Activated naive CD4-positive, alpha-beta T cell treated with anti-CD3 and anti-CD28 coated beads, Interleukin-2, amount 50 U/mL, for 24 hours (primary cell): Measurements from ENCODE around the gene SMIM20.
A peak's percentile ranks its signal among the peaks of the same experiment; 100 is the strongest.

Experiments
- H3K27ac Mint-ChIP-seq: one replicate; pipeline ENCODE4 v1.8.0; 2021; ENCODE audit warnings: mild to moderate bottlenecking, mixed read lengths
- H3K27me3 Mint-ChIP-seq: one replicate; pipeline ENCODE4 v1.8.0; 2021; ENCODE audit warnings: mixed read lengths
- H3K36me3 Mint-ChIP-seq: one replicate; pipeline ENCODE4 v1.8.0; 2021; ENCODE audit warnings: mixed read lengths
- H3K4me1 Mint-ChIP-seq: one replicate; pipeline ENCODE4 v1.8.0; 2021; ENCODE audit warnings: mixed read lengths
- H3K4me3 Mint-ChIP-seq: one replicate; pipeline ENCODE4 v1.8.0; 2021; ENCODE audit warnings: mild to moderate bottlenecking, mixed read lengths
- H3K9me3 Mint-ChIP-seq: one replicate; pipeline ENCODE4 v1.8.0; 2021; ENCODE audit warnings: mixed read lengths

Gene SMIM20

DNA sequence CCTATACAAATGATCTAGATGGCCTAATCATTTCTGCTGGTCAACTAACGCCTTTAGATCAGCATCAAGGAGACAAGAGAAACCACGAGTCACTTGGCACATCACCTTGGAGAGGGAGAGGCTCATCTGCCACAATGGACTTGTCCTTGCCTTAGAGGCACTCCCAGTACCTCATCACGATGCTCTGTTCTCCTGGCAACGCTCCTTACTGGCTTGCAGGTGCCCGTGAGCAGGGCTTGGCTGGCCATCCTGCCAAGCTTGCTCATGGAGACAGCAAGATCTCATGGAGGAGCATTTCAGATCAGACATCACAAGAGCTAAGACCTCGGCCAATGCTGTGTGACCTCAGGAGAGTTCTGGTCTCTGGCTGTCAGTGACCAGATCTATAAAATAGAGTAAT lies 2.7 kb upstream of the SMIM20 start:
- Mint-ChIP-seq H3K36me3 (peaks cover 2% of the 10 kb centered on the region), H3K4me3 (no peak overlapping the region), H3K9me3 (no peaks in the 10 kb centered on the region), H3K27me3 (no peaks in the 10 kb centered on the region), H3K27ac (no peak overlapping the region), H3K4me1 (peaks cover 25% of the 10 kb centered on the region)

DNA sequence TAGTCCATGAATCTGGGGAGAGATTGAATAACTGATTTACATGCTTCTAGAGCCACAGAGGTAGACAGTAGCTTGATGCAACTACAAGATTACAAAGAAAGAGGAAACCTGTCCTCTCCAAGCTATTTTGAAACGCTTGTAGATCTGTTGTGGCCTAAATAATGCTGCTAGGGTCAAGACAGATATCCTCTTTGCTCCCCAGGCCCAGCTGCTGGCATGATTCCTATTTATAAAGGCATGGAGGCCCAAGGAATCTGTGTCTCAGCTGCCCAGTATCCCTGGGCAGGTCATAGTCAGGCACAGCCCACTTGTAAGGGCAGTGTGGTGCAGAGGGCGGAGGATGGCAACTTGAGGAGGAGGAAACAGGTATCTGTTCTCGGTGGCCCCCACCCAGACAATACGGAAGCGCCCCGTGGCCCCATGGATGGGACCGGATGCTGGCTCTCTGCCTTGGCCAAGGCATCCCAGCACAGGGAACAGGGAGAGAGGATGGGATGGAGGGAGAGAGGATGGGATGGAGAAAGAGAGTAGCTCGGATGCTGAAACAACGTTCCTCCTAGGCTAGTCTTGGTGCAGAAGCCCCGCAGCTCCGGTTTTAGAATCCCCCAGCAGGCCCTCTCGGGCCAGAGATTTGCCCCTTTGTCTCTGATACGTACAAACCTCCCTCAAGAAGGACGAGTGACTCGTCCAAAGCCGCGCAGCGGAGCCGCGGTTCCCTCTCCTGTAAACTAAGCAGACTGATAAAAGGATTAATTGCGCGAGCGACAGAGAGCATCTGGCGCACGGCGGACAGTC lies 767 bp upstream of the SMIM20 start:
- no peaks in the 10 kb centered on the region for H3K9me3 Mint-ChIP-seq
- peak overlapping the region; percentile 61 for H3K27ac Mint-ChIP-seq
- no peaks in the 10 kb centered on the region for H3K27me3 Mint-ChIP-seq

DNA sequence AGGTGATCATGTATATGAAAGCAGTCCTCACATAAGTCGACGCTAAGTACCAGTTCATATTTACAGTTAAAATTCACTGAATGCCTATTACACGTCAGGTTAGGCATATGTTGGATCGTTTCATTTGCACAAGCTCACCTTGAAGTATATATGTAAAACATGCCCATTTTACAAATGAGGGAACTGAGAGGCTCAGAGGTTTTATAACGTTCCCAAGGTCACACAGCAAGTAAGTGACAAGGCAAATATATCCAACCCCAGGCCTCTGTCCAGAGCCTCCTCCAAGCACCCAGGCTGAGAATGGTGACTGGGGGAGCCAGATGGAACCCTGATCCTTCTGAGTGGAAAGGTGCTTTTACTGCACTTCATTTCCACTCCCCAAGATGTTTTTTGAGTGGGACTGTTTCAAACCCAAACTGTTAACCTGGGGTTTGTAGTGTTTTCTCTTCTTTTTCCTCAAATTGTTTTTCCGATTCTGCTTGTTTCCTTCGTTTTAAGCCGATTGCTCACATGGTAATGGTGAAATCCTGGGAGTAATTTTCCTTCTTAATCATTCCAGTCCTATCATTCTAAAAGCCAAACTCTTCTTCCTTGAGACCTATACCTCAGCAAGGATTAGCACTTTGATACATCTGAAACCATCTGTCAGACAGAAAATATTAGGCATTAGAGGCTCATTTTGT lies 791 bp downstream of the SMIM20 start:
- Mint-ChIP-seq H3K4me1 (peaks cover 25% of the 10 kb centered on the region), H3K9me3 (no peaks in the 10 kb centered on the region), H3K27me3 (no peaks in the 10 kb centered on the region), H3K4me3 (peak overlapping the region; percentile 98), H3K27ac (peak overlapping the region; percentile 97), H3K36me3 (peaks cover 3% of the 10 kb centered on the region)

More for the DNA sequence above, 767 bp upstream of the SMIM20 start:
- H3K4me1 Mint-ChIP-seq, result peaks cover 25% of the 10 kb centered on the region
- H3K4me3 Mint-ChIP-seq, result peak overlapping the region; percentile 98
- peaks cover 2% of the 10 kb centered on the region for H3K36me3 Mint-ChIP-seq

DNA sequence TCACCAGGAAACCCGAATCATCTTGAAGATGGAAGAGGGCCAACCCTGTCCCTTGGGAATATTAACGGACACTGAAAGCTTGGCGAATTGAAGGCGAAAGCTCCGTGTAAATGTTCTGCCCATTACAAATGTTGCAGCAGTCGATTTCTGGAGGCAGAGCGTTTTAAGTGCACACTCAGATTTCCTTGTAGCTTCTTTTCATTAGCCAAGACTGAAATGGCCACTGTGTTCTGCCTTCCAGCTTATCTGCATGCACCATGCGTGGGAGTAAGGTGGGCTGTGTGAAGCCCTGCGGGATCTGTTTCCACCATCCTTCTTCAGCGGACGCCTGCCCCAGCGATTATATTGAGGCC lies 1.3 kb downstream of the SMIM20 start:
- peak overlapping the region; percentile 79 for H3K27ac Mint-ChIP-seq
- no peaks in the 10 kb centered on the region for H3K27me3 Mint-ChIP-seq
- H3K4me3 Mint-ChIP-seq, result peak overlapping the region; percentile 98
- H3K36me3 Mint-ChIP-seq, result peaks cover 3% of the 10 kb centered on the region
- H3K9me3 Mint-ChIP-seq, result no peaks in the 10 kb centered on the region
- H3K4me1 Mint-ChIP-seq, result peaks cover 25% of the 10 kb centered on the region

DNA sequence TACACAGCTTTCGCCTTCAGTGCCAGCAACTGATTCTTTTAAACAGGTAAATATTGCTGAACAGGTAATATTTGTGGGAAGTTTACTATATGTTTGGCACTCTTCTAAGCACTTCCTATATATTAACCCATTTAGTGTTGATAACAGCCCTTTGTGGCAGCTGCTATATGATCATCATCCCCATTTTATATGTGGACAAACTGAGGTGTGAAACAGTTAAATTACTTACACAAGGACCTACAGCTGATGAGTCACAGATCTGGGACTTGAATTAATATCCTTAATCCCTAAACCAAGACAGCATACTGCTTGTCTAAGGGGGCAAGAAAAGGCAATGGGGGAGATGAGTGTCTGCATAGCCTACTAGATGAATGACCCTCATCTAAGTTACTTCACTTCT lies 2.9 kb downstream of the SMIM20 start:
- Mint-ChIP-seq H3K9me3 (no peaks in the 10 kb centered on the region), H3K4me1 (peaks cover 37% of the 10 kb centered on the region), H3K27ac (no peak overlapping the region), H3K36me3 (peaks cover 4% of the 10 kb centered on the region), H3K27me3 (no peaks in the 10 kb centered on the region), H3K4me3 (no peak overlapping the region)

DNA sequence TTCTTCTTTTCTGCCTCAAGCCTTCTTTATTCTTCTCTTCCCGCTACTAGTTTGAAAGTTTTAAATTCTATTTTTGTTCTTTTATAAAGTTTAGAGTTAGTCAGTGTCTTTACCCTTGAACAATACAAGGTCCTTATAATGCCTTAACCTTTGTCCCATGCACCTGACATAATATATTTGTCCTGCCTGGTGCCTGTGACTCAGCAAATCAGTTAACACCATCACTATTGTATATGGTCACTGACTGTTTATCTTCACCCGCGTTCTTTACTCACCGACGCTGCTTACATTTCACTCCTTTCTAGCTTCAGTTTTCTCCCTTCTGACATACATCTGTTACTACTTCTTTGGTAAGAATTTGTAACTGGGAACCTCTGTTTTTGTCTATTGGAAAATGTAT lies 5.7 kb downstream of the SMIM20 start:
- no peak overlapping the region for H3K27ac Mint-ChIP-seq
- peaks cover 22% of the 10 kb centered on the region for H3K4me1 Mint-ChIP-seq
- H3K27me3 Mint-ChIP-seq, result no peaks in the 10 kb centered on the region
- H3K9me3 Mint-ChIP-seq, result no peaks in the 10 kb centered on the region
- no peak overlapping the region for H3K4me3 Mint-ChIP-seq
- H3K36me3 Mint-ChIP-seq, result peaks cover 5% of the 10 kb centered on the region

DNA sequence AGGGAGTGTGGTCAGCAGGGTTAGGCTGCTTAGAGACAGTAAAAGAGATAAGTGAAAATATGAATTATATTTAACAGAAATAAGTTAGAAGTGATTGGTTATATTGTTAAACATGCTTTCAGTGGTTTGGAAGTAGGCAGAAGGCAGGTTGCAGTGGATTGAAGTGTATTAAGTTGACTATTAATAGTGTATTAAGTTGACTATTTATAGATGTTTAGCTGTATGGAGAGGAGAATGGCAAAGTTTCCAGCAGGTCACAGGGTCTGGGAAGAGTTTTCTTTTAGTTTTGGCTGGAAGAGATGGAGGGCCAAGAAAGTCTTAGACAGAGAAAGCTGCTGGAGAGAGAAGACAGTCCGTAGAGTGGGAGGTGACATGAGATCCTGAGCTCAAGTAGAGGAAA lies 7.9 kb downstream of the SMIM20 start:
- Mint-ChIP-seq H3K27ac (no peak overlapping the region), H3K9me3 (no peaks in the 10 kb centered on the region), H3K27me3 (no peaks in the 10 kb centered on the region), H3K36me3 (peaks cover 4% of the 10 kb centered on the region), H3K4me3 (no peak overlapping the region), H3K4me1 (peaks cover 22% of the 10 kb centered on the region)

DNA sequence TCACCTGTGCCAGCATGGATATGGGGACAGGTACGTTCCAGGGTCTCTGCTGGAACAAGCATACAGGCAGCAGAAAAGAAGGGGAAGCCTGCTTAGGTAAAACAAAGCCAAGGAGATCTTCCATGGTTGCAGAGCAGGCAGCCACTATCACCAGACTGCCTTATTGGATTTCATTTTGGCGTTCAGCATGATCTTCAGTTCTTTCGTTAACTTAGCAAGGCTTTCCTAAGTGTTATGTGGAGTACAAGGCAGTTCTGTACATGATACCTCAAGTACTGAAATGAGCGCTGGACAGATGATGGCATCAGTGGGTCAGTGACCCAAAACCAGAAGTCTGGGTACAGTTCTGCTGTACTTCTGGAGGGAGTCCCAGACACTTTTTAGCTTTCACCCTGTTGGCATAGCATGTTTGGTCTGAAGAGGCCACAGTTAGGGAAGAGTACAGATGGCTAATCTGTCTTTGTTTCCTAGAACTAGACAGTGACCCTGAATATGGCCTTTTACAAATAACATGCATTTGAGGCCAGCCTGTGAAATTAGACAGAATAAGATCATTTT lies 8.9 kb downstream of the SMIM20 start:
- Mint-ChIP-seq H3K4me1 (peaks cover 22% of the 10 kb centered on the region), H3K27me3 (no peaks in the 10 kb centered on the region), H3K27ac (no peak overlapping the region), H3K36me3 (peaks cover 4% of the 10 kb centered on the region), H3K9me3 (no peaks in the 10 kb centered on the region), H3K4me3 (no peak overlapping the region)

DNA sequence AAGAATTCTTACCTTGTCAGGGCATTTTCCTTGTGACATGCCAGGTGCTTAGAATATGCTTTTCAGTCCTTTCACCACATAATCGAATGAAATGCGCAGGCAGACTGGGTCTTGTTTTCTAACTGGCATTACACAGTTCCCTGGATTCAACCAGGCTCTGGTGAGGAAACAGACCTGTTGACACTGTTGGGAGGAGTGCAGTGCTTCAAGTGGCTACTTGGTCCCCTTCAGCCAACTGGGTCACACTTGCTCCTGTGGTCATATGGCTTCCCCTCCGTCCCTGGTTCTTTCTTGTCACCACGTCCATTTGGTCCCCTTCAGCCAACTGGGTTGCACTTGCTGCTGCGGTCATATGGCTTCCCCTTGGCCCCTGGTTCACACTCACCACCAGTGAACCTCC lies 9.7 kb downstream of the SMIM20 start:
- peaks cover 22% of the 10 kb centered on the region for H3K4me1 Mint-ChIP-seq
- peaks cover 7% of the 10 kb centered on the region for H3K36me3 Mint-ChIP-seq
- H3K27me3 Mint-ChIP-seq, result no peaks in the 10 kb centered on the region
- H3K4me3 Mint-ChIP-seq, result no peak overlapping the region
- H3K27ac Mint-ChIP-seq, result no peak overlapping the region
- no peaks in the 10 kb centered on the region for H3K9me3 Mint-ChIP-seq

DNA sequence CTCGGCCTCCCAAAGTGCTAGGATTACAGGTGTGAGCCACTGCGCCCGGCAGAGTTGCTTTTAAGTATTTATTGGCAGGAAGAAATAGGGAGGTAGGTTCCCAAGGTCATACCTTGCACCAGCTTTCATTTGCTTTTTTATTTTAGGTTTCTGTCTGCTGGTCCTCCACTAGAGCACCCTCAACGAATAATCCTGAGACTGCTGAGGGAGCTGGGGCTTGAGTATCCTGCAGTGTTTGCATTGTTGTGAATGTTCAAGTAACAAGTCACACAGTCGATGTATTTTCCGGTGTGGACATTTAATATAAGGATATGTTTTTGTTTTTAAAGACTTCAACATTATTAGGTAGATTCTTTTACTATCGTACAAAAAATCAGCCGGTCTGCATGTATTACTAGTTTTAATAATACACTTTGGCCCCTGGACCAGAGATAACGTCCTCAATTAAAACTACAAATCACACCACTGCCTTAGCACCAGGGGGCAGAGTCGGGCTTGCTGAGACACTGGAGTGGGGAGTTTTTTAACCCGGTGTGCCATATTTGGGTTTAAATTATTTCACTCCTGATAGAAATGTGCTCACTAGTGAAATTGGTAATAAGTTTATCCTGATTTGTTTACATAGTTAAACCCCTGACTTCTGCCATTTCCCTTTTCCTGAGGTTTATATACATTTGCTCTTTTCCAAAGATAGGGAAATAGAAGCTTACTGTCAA lies 11.6 kb downstream of the SMIM20 start:
- Mint-ChIP-seq H3K4me3 (no peak overlapping the region), H3K9me3 (no peaks in the 10 kb centered on the region), H3K27me3 (no peaks in the 10 kb centered on the region), H3K4me1 (peaks cover 21% of the 10 kb centered on the region), H3K36me3 (peaks cover 8% of the 10 kb centered on the region), H3K27ac (no peak overlapping the region)

DNA sequence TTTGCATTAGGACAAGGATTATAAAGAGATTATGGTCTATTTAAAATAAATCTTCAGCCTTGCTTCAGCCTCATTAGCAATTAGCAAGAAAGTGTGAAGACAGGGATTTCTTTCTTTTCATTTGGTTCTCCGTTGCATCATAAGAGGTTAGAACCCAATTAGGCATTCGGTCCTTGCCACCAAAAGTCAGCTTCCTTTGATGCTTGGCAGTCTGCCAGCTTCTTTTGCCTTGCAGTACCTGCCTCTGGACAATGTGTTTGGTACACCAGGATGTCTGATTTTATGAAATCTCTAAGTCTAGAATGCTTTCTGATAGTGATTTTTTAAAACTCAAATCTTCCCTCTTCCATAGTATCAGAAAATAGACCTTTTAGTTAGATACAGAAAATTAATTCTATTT lies 12.4 kb downstream of the SMIM20 start:
- Mint-ChIP-seq H3K4me1 (peaks cover 13% of the 10 kb centered on the region), H3K9me3 (no peaks in the 10 kb centered on the region), H3K27me3 (no peaks in the 10 kb centered on the region), H3K27ac (no peak overlapping the region), H3K4me3 (no peak overlapping the region), H3K36me3 (peaks cover 10% of the 10 kb centered on the region)

DNA sequence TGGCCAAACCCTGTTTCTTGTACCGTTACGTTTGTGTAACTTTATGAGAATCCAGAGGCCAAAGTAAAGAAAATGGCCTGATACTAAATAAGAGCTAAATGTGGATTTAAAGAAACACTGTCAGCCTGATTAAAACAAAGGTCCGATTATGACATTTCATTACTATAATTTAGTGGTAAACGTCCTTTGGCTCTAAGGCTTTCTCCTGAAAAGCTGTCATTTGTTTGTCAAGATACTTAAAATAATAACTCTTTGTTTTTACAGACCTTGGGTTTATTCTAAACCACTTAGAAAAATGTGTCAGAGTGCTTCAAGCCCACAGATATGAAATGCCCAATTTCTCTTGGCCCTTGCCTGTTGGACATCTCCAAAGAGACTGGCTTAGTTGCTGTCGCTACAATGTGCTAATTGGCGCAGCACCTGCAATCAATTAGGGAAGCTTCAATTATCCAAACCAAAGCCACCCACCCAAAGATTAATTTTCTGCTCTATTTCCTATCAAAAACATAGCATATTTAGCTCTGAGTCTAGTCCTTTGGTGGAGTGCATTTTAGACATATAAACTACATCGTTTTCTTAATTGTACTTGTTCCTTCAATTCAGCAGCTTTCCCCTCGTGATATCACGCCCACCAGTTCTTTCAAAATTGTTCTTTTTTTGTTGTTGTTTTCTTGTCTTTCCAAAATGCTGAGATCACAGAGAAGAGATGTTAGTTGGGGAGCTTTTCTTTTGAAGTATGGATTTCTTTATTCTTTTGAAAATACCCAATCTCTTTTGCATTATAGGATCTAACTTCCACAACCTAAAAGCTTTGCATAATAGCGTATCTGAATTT lies 13.6 kb downstream of the SMIM20 start:
- no peak overlapping the region for H3K27ac Mint-ChIP-seq
- H3K4me3 Mint-ChIP-seq, result no peak overlapping the region
- no peaks in the 10 kb centered on the region for H3K9me3 Mint-ChIP-seq
- peaks cover 9% of the 10 kb centered on the region for H3K4me1 Mint-ChIP-seq
- H3K27me3 Mint-ChIP-seq, result no peaks in the 10 kb centered on the region
- peaks cover 8% of the 10 kb centered on the region for H3K36me3 Mint-ChIP-seq

DNA sequence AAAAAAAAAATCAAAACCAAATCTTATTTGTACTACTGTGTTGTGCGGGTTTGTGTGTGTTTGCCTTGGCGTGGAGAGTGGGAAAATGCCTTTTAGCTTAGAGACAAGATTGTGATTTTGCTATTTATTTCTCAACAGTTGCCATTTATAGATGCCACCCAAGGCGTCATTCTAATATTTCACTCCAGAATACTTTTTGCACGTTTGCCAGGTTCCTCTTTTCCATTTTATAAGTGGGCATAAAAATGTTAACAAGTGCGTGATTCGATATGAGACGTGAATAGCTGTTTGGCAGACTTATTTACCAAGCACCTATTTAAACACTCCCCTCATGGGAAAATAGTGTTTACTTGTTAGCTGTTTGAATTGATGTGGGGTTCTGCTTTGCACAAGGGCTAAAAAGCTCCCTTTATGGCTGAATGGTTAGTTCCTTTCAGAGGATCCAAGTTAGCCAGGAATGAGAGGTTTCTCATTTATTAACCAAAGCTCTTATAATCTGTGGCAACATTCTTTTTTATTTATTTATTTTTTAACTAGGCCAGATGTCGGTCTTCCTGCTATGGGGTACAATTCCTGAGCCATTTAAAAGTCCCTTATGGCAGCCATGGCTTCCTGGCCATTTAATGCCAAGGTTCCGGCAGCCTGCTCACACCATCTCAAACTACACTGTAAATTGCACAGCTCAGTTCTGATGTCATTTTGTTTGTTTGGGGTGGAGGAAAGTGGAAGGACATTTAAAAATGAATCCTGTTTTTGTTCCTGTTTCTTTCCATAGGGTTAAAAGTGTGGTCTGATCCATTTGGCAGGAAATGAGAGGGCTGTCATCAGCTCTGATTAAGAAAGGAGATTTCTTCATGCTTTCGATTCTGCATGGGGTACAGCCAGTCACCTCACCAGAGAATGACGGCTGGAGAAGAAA lies 14.6 kb downstream of the SMIM20 start:
- peaks cover 8% of the 10 kb centered on the region for H3K36me3 Mint-ChIP-seq
- peaks cover 9% of the 10 kb centered on the region for H3K4me1 Mint-ChIP-seq
- H3K9me3 Mint-ChIP-seq, result no peaks in the 10 kb centered on the region
- H3K27me3 Mint-ChIP-seq, result no peaks in the 10 kb centered on the region
- no peak overlapping the region for H3K27ac Mint-ChIP-seq
- no peak overlapping the region for H3K4me3 Mint-ChIP-seq

DNA sequence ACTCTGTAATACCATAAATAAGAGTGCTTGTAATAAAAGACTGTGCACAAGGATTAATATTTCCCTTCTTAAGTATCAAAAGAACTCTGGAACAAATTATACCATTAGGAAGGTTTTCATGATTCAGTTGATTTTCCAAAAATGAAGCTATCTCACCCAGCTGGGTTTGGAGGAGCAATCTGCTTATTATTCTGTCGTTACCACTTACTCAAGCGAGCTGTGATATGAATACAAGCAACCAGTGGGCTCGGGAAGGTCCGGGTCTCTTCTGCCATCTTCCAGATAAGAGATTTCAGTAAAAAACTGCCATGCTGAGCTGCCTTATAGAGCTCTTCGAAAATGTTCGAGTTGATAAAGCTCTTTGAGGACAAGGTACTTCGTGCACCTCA lies 15.3 kb downstream of the SMIM20 start:
- H3K9me3 Mint-ChIP-seq, result no peaks in the 10 kb centered on the region
- no peak overlapping the region for H3K27ac Mint-ChIP-seq
- H3K4me1 Mint-ChIP-seq, result peaks cover 9% of the 10 kb centered on the region
- peaks cover 8% of the 10 kb centered on the region for H3K36me3 Mint-ChIP-seq
- no peaks in the 10 kb centered on the region for H3K27me3 Mint-ChIP-seq
- no peak overlapping the region for H3K4me3 Mint-ChIP-seq
